Left ventricle myocardium inferior (tissue), 1 donor: ENCODE measurements around the gene SLC35D2. TPM values are rescaled to one million over a fixed set of nuclear protein-coding genes. Genes with fewer than 3 reads are reported as not detected.
A peak's percentile ranks its signal among the peaks of the same experiment; 100 is the strongest.

Source experiments
- DNase-seq: peaks from one replicate; pipeline ENCODE4 v3.0.0-alpha.2; 2020
- H3K27ac ChIP-seq: fragments of 200-600 bp; replicated peaks from 2 replicates; pipeline ENCODE4 v1.8.0; 2021
- H3K27me3 ChIP-seq: fragments of 200-600 bp; 2 replicates; pipeline ENCODE4 v1.8.0; 2021; ENCODE audit warnings: low read depth
- H3K36me3 ChIP-seq: fragments of 200-600 bp; 2 replicates; pipeline ENCODE4 v1.8.0; 2021
- H3K4me1 ChIP-seq: fragments of 200-600 bp; 2 replicates; pipeline ENCODE4 v1.8.0; 2021
- H3K4me3 ChIP-seq: fragments of 200-600 bp; 2 replicates; pipeline ENCODE4 v1.8.0; 2021; ENCODE audit warnings: mild to moderate bottlenecking, moderate library complexity
- H3K9me3 ChIP-seq: fragments of 200-600 bp; replicated peaks from 2 replicates; pipeline ENCODE4 v1.8.0; 2021
- CTCF ChIP-seq: fragments of 200-600 bp; IDR thresholded peaks from 2 replicates; pipeline ENCODE4 v1.8.0; 2021; ENCODE audit warnings: antibody characterized with exemption, mild to moderate bottlenecking, borderline replicate concordance
- intact Hi-C: fragments of 100-400 bp; cut with micrococcal nuclease; formaldehyde crosslinking; loops from one replicate; pipeline ENCODE4 v1.11.0; 2022
- total RNA-seq: library from RNA; stranded (reverse); fragmentation: NEBNext Ultra II Directional; extraction: Animal tissue kit (Norgen Biotek cat#: 25700); gene quantifications from one replicate; pipeline ENCODE4 v1.2.1, GENCODE V29; 2021
- donor health status: DM: no; HTN: yes; CAD: no; lungs with severe emphysema.

Gene SLC35D2
- total RNA-seq, 1 donor from 2014 or later = 13.9 TPM

GRCh38 chr9:96343515-96344360 is 39.8 kb downstream of the SLC35D2 start:
- no peak for TF ChIP-seq CTCF
- Histone ChIP-seq H3K9me3 (peaks cover 7% of the 10 kb centered on the region), H3K4me3 (no peak overlapping the region), H3K4me1 (peaks cover 27% of the 10 kb centered on the region), H3K36me3 (peaks cover 27% of the 10 kb centered on the region), H3K27ac (peak overlapping the region; percentile 68), H3K27me3 (no peaks in the 10 kb centered on the region)
- intact Hi-C loops = loop anchor here (10.0 kb wide), 1 partner anchor 111 kb away; the partner anchor contains the start of gene HABP4
- no peak for DNase-seq

GRCh38 chr9:96342571-96343245 is 40.8 kb downstream of the SLC35D2 start:
- TF ChIP-seq CTCF = no peak
- intact Hi-C loops = loop anchor here (10.0 kb wide), 1 partner anchor 112 kb away; the partner anchor contains the start of gene HABP4
- peaks cover 27% of the 10 kb centered on the region for H3K4me1 ChIP-seq
- H3K36me3 ChIP-seq = peaks cover 17% of the 10 kb centered on the region
- DNase-seq = no peak
- no peaks in the 10 kb centered on the region for H3K9me3 ChIP-seq
- no peak overlapping the region for H3K4me3 ChIP-seq
- H3K27ac ChIP-seq = peak overlapping the region; percentile 68
- no peaks in the 10 kb centered on the region for H3K27me3 ChIP-seq

- no peaks in the 10 kb centered on the region for H3K9me3 ChIP-seq
- no peak overlapping the region for H3K4me3 ChIP-seq
- H3K27me3 ChIP-seq = no peaks in the 10 kb centered on the region
- peaks cover 22% of the 10 kb centered on the region for H3K36me3 ChIP-seq
- peaks cover 27% of the 10 kb centered on the region for H3K4me1 ChIP-seq
- intact Hi-C loops = loop anchor here (10.0 kb wide), 1 partner anchor 114 kb away; the partner anchor contains the start of gene HABP4
- DNase-seq = no peak
- no peak overlapping the region for H3K27ac ChIP-seq
- no peak for TF ChIP-seq CTCF
Observed at GRCh38 chr9:96340707-96341106, 42.8 kb downstream of the SLC35D2 start.

- H3K27me3 ChIP-seq = no peaks in the 10 kb centered on the region
- no peak for DNase-seq
- no peaks in the 10 kb centered on the region for H3K9me3 ChIP-seq
- H3K4me1 ChIP-seq = peaks cover 12% of the 10 kb centered on the region
- intact Hi-C loops = no loop called here
- no peak for TF ChIP-seq CTCF
- H3K36me3 ChIP-seq = peaks cover 43% of the 10 kb centered on the region
- no peak overlapping the region for H3K27ac ChIP-seq
- H3K4me3 ChIP-seq = no peak overlapping the region
Observed at GRCh38 chr9:96338299-96338698, 45.2 kb downstream of the SLC35D2 start.

GRCh38 chr9:96333958-96334357 is 49.6 kb downstream of the SLC35D2 start:
- DNase-seq = no peak
- no peak overlapping the region for H3K4me3 ChIP-seq
- no peak for TF ChIP-seq CTCF
- H3K4me1 ChIP-seq = no peaks in the 10 kb centered on the region
- peaks cover 41% of the 10 kb centered on the region for H3K36me3 ChIP-seq
- H3K27me3 ChIP-seq = no peaks in the 10 kb centered on the region
- intact Hi-C loops = no loop called here
- no peaks in the 10 kb centered on the region for H3K9me3 ChIP-seq
- H3K27ac ChIP-seq = no peak overlapping the region
